Measurements from ENCODE around the gene RET.
"Not testable (repeated sequence)": the region's sequence is repeated elsewhere in the genome, so short reads cannot be mapped to it uniquely, and the experiment has no call there.

RET gene

GRCh38 chr10:43079856-43080255 lies 3.0 kb downstream of the RET start:
- no peak for DNase-seq

- no peak for DNase-seq
Observed at GRCh38 chr10:43082087-43082486, 5.2 kb downstream of the RET start.

GRCh38 chr10:43082746-43083145 lies 5.9 kb downstream of the RET start:
- no peak for DNase-seq

GRCh38 chr10:43083764-43084163 lies 6.9 kb downstream of the RET start:
- no peak for DNase-seq

- DNase-seq: no peak
Observed at GRCh38 chr10:43084812-43085211, 7.9 kb downstream of the RET start.

- no peak for DNase-seq
Observed at GRCh38 chr10:43086321-43086942, 9.6 kb downstream of the RET start.

- DNase-seq: no peak
Observed at GRCh38 chr10:43089519-43089918, 12.7 kb downstream of the RET start.

GRCh38 chr10:43090188-43090587 lies 13.3 kb downstream of the RET start:
- no peak for DNase-seq

GRCh38 chr10:43090664-43091063 lies 13.8 kb downstream of the RET start:
- no peak for DNase-seq

- no peak for DNase-seq
Observed at GRCh38 chr10:43091846-43092245, 15.0 kb downstream of the RET start.

- DNase-seq: no peak
Observed at GRCh38 chr10:43093423-43094076, 16.7 kb downstream of the RET start.

GRCh38 chr10:43094085-43094484 lies 17.2 kb downstream of the RET start:
- no peak for DNase-seq

- not testable (repeated sequence) for DNase-seq
Observed at GRCh38 chr10:43099339-43099738, 22.5 kb downstream of the RET start.

- DNase-seq: no peak
Observed at GRCh38 chr10:43099928-43100327, 23.1 kb downstream of the RET start.

- DNase-seq: no peak
Observed at GRCh38 chr10:43100366-43100765, 23.5 kb downstream of the RET start.

GRCh38 chr10:43102063-43102828 lies 25.4 kb downstream of the RET start:
- DNase-seq: no peak

GRCh38 chr10:43105102-43105955 lies 28.5 kb downstream of the RET start:
- peak; percentile 42 for DNase-seq

GRCh38 chr10:43105956-43106229 lies 29.0 kb downstream of the RET start:
- no peak for DNase-seq

- no peak for DNase-seq
Observed at GRCh38 chr10:43106256-43107091, 29.6 kb downstream of the RET start.

GRCh38 chr10:43108951-43109350 lies 32.1 kb downstream of the RET start:
- DNase-seq: no peak

GRCh38 chr10:43109671-43110249 lies 32.9 kb downstream of the RET start:
- DNase-seq: no peak
